GM19238 (cell line): Measurements from ENCODE around the gene SMPD1.
"Not testable (repeated sequence)": the region's sequence is repeated elsewhere in the genome, so short reads cannot be mapped to it uniquely, and the experiment has no call there.

ENCODE experiments used
- DNase-seq: peaks from one replicate; pipeline ENCODE4 v3.0.0; 2011; ENCODE audit warnings: low spot score; ENCODE audit not compliant: insufficient read length

SMPD1 gene

GRCh38 chr11:6388748-6389147, 1.5 kb upstream of the SMPD1 start:
- no peak for DNase-seq

GRCh38 chr11:6390718-6391469, 620 bp downstream of the SMPD1 start:
- DNase-seq, result no peak

- DNase-seq, result no peak
These were observed 1.4 kb downstream of the SMPD1 start for GRCh38 chr11:6391537-6392134.

GRCh38 chr11:6392251-6392650, 2.0 kb downstream of the SMPD1 start:
- DNase-seq, result not testable (repeated sequence)

- no peak for DNase-seq
These were observed 3.9 kb downstream of the SMPD1 start for GRCh38 chr11:6393989-6394670.

- DNase-seq, result no peak
These were observed 5.3 kb downstream of the SMPD1 start for GRCh38 chr11:6395470-6396060.

GRCh38 chr11:6397156-6397555, 6.9 kb downstream of the SMPD1 start:
- no peak for DNase-seq

- DNase-seq, result no peak
These were observed 7.4 kb downstream of the SMPD1 start for GRCh38 chr11:6397636-6398035.

GRCh38 chr11:6400431-6401345, 10.4 kb downstream of the SMPD1 start:
- DNase-seq, result no peak

GRCh38 chr11:6401464-6401863, 11.2 kb downstream of the SMPD1 start:
- DNase-seq, result no peak

- DNase-seq, result no peak
These were observed 11.8 kb downstream of the SMPD1 start for GRCh38 chr11:6402061-6402470.

- DNase-seq, result peak; percentile 69
These were observed 12.3 kb downstream of the SMPD1 start for GRCh38 chr11:6402561-6402981.

GRCh38 chr11:6403539-6403938, 13.3 kb downstream of the SMPD1 start:
- DNase-seq, result no peak

- DNase-seq, result no peak
These were observed 14.2 kb downstream of the SMPD1 start for GRCh38 chr11:6404342-6405051.

GRCh38 chr11:6405052-6405667, 14.9 kb downstream of the SMPD1 start:
- DNase-seq, result no peak

- DNase-seq, result no peak
These were observed 15.6 kb downstream of the SMPD1 start for GRCh38 chr11:6405846-6406245.

- no peak for DNase-seq
These were observed 16.1 kb downstream of the SMPD1 start for GRCh38 chr11:6406370-6406769.

GRCh38 chr11:6410695-6411430, 20.6 kb downstream of the SMPD1 start:
- DNase-seq, result no peak

GRCh38 chr11:6411594-6412031, 21.3 kb downstream of the SMPD1 start:
- DNase-seq, result no peak
